Measurements from ENCODE around the gene ARHGAP6.

The ARHGAP6 gene

DNA sequence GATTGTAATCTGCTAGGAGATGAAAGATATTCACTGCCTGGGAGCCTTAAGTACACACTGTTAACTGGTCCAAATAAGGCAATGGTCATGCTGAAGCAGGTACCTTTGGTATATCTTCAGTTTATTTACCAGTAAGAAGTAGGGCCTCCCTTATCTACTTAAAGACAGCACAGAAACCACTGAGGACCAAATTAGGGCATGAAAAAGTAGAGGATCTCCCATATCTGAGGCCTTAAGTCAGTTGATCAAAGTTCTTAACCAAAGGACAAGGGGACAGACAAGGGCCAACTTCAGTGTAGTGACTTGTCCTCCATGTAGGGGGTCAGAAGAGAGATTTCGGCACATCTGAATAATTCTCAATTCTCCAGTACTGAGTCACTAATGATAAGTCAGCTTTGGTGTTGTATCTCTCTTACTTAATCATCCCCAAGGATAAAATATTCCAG, 313.4 kb downstream of the ARHGAP6 start:
- DNase-seq (ENCODE audit: low read depth in 1 of 2, low spot score in 1 of 2) = no peak
- TF ChIP-seq POLR2AphosphoS5 (IDR thresholded peaks at IDR 0.05; ENCODE audit: low read depth) (no peak), GABPA (IDR thresholded peaks at IDR 0.05; ENCODE audit: low read depth) (no peak), SPI1 (IDR thresholded peaks at IDR 0.05; ENCODE audit: borderline replicate concordance, low read depth) (no peak)
- TF ChIP-seq, protein P1, sequence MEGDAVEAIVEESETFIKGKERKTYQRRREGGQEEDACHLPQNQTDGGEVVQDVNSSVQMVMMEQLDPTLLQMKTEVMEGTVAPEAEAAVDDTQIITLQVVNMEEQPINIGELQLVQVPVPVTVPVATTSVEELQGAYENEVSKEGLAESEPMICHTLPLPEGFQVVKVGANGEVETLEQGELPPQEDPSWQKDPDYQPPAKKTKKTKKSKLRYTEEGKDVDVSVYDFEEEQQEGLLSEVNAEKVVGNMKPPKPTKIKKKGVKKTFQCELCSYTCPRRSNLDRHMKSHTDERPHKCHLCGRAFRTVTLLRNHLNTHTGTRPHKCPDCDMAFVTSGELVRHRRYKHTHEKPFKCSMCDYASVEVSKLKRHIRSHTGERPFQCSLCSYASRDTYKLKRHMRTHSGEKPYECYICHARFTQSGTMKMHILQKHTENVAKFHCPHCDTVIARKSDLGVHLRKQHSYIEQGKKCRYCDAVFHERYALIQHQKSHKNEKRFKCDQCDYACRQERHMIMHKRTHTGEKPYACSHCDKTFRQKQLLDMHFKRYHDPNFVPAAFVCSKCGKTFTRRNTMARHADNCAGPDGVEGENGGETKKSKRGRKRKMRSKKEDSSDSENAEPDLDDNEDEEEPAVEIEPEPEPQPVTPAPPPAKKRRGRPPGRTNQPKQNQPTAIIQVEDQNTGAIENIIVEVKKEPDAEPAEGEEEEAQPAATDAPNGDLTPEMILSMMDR (IDR thresholded peaks at IDR 0.05; ENCODE audit: insufficient read depth, low read length) = no peak
- TF ChIP-seq, protein P2, sequence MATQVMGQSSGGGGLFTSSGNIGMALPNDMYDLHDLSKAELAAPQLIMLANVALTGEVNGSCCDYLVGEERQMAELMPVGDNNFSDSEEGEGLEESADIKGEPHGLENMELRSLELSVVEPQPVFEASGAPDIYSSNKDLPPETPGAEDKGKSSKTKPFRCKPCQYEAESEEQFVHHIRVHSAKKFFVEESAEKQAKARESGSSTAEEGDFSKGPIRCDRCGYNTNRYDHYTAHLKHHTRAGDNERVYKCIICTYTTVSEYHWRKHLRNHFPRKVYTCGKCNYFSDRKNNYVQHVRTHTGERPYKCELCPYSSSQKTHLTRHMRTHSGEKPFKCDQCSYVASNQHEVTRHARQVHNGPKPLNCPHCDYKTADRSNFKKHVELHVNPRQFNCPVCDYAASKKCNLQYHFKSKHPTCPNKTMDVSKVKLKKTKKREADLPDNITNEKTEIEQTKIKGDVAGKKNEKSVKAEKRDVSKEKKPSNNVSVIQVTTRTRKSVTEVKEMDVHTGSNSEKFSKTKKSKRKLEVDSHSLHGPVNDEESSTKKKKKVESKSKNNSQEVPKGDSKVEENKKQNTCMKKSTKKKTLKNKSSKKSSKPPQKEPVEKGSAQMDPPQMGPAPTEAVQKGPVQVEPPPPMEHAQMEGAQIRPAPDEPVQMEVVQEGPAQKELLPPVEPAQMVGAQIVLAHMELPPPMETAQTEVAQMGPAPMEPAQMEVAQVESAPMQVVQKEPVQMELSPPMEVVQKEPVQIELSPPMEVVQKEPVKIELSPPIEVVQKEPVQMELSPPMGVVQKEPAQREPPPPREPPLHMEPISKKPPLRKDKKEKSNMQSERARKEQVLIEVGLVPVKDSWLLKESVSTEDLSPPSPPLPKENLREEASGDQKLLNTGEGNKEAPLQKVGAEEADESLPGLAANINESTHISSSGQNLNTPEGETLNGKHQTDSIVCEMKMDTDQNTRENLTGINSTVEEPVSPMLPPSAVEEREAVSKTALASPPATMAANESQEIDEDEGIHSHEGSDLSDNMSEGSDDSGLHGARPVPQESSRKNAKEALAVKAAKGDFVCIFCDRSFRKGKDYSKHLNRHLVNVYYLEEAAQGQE (IDR thresholded peaks at IDR 0.05; ENCODE audit: insufficient replicate concordance, low read depth) = no peak
- Histone ChIP-seq H3K27me3 (ENCODE audit: insufficient read depth, poor library complexity, severe bottlenecking) (no peaks in the 10 kb centered on the region), H3K27ac (replicated peaks) (no peak overlapping the region), H3K4me3 (replicated peaks; ENCODE audit: insufficient read depth, low read length) (no peak overlapping the region)

DNA sequence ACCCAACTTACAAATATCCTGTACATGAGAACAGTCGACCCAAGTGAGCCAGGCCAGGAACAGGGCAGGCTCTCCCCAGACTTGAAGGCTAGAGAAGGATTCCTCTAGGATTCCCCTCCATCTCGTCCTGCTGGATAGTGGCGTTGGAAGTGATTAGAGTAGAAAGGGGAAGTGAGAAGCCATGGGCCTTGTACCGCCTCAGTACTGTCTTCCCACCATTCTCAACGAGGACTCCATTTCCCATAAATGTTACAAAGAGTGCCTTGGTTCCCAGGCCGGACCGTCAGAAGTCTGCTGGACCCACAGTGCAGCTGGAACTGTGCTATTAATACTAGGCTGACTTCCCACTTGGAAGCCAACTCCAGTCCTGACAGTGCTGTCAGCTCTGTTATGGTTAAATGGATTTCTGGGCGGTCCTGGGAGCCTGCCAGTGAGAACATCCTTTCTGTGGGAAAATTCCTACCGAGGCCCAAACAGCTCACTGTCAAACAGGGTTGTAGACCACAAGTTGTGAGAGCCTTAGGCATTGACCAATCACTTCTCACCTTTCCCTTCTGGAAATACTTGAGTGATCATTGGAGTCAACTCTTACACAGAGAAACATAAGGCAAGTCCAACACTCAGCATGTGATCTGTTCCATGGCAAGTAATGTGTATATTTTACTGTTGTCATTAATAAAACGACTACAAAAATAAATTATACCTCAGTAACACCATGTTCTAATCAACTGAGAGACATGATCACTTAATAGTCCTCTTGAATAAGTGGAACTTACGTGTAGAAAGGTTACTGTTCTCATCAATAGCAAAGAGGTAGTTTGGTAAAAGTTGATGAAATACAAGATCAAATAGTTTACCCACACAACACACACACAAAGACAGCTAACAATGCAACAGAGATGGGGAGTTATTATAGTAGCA, 314.1 kb downstream of the ARHGAP6 start:
- TF ChIP-seq, protein P1 (IDR thresholded peaks at IDR 0.05; ENCODE audit: insufficient read depth, low read length) = no peak
- TF ChIP-seq SPI1 (IDR thresholded peaks at IDR 0.05; ENCODE audit: borderline replicate concordance, low read depth) = peak; percentile 29; the same call in 1 of the 2 replicates
- TF ChIP-seq GABPA (IDR thresholded peaks at IDR 0.05; ENCODE audit: low read depth) = no peak
- Histone ChIP-seq H3K27ac (replicated peaks) (no peak overlapping the region), H3K4me3 (replicated peaks; ENCODE audit: insufficient read depth, low read length) (no peak overlapping the region), H3K27me3 (ENCODE audit: insufficient read depth, poor library complexity, severe bottlenecking) (no peaks in the 10 kb centered on the region)
- DNase-seq (ENCODE audit: low read depth in 1 of 2, low spot score in 1 of 2) = no peak

DNA sequence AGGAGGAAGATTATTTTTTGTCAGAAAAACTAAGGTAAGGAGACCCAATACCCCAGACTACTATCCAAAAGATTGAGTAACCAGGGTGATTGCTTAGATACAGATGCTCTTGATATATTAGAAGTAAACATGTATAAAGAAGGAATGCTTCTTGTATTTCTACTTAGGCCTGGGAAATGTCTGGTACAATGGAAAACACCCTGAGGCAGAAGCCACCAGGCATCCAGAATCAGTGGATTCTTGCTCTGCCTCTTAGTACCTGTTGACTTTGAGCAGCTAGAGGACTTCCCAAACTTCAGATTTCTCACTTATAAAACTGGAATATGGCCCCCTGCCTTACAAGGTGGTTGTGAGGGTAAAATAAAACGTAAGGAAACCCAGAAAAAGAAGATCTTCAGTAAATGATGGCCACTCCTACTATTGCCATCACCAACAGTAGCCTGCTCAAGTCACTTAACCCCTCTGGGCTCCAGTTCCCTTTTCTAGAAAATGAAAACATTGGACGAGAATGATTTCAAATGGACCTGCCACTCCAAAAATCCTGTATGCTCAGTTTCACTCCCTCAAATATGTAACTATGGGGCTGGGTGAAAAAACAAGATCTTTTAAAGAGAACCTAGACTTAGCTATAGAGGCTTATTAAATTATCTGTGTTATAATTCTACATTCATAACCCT, 315.9 kb downstream of the ARHGAP6 start:
- no peak for DNase-seq (ENCODE audit: low read depth in 1 of 2, low spot score in 1 of 2)
- TF ChIP-seq, protein P2 (IDR thresholded peaks at IDR 0.05; ENCODE audit: insufficient replicate concordance, low read depth) = no peak
- TF ChIP-seq POLR2AphosphoS5 (IDR thresholded peaks at IDR 0.05; ENCODE audit: low read depth) = no peak
- TF ChIP-seq GABPA (IDR thresholded peaks at IDR 0.05; ENCODE audit: low read depth) = no peak
- TF ChIP-seq, protein P1 (IDR thresholded peaks at IDR 0.05; ENCODE audit: insufficient read depth, low read length) = no peak
- no peak for TF ChIP-seq SPI1 (IDR thresholded peaks at IDR 0.05; ENCODE audit: borderline replicate concordance, low read depth)
- Histone ChIP-seq H3K27me3 (ENCODE audit: insufficient read depth, poor library complexity, severe bottlenecking) (no peaks in the 10 kb centered on the region), H3K27ac (replicated peaks) (no peak overlapping the region), H3K4me3 (replicated peaks; ENCODE audit: insufficient read depth, low read length) (no peak overlapping the region)

Data from HL-60 (cell line).